ENCODE data around the gene RXFP1. TPM values are rescaled to one million over a fixed set of nuclear protein-coding genes. Genes with fewer than 3 reads are reported as not detected.

The RXFP1 gene
- polyA plus RNA-seq, 1 of the 3 experiments (the other 2 are of a cell fraction): not detected

GRCh38 chr4:158673633-158674032 lies 152.0 kb downstream of the RXFP1 start:
- Histone ChIP-seq H3K9me2 (no peaks in the 10 kb centered on the region), H3K36me3 (replicated peaks in 1 of 2; ENCODE audit: control insufficient read depth in 1 of 2, insufficient read depth in 2 of 2, low read length in 1 of 2) (peaks cover 8 to 10% of the 10 kb centered on the region in 2 experiments), H4K20me1 (ENCODE audit: insufficient read depth) (peaks cover 13% of the 10 kb centered on the region; the same call in 1 of the 2 replicates), H3K9ac (no peak overlapping the region), H3K4me1 (ENCODE audit: control insufficient read depth in 1 of 2, insufficient read depth in 2 of 2, low read depth in 1 of 2, low read length in 1 of 2) (peaks cover 14 to 16% of the 10 kb centered on the region in 2 experiments; a peak in 3 of 4 replicates), H3K4me2 (no peak overlapping the region), H3K27ac (ENCODE audit: low read depth in 2 of 2, low read length in 1 of 2) (no peak overlapping the region), H3K4me3 (ENCODE audit: low read depth in 2 of 2, low read length in 1 of 2) (no peak overlapping the region), H3K9me3 (no peaks in the 10 kb centered on the region), H3K79me2 (ENCODE audit: insufficient read depth) (peaks cover 36% of the 10 kb centered on the region), H2AFZ (ENCODE audit: low read depth) (no peak overlapping the region), H3K27me3 (ENCODE audit: insufficient read depth) (no peaks in the 10 kb centered on the region), H3F3A (replicated peaks; ENCODE audit: insufficient read depth) (peaks cover 11% of the 10 kb centered on the region)
- no peak for DNase-seq
- WGBS (ENCODE audit: low lambda C conversion rate): 62% methylated on average over 3 of the region's 3 CpGs
- TF ChIP-seq IRF3 (IDR thresholded peaks at IDR 0.05; ENCODE audit: low read depth, low read length): no peak
- no peak for TF ChIP-seq POLR2AphosphoS5 (IDR thresholded peaks at IDR 0.05; ENCODE audit: low read depth, low read length)
- TF ChIP-seq CHD2 (IDR thresholded peaks at IDR 0.05; ENCODE audit: low read length, partially characterized antibody): no peak
- CTCF ChIA-PET: interaction anchor here (0.7 to 1.2 kb wide), 2 partner anchors 31 to 51 kb away, joined by 3 to 5 read pairs; no protein-coding TSS in a partner anchor
- POLR2A ChIA-PET: no interaction called here

- H3K4me2 ChIP-seq: no peak overlapping the region
- ChIA-PET CTCF (no interaction called here), POLR2A (no interaction called here)
- no peaks in the 10 kb centered on the region for H3K27me3 ChIP-seq (ENCODE audit: insufficient read depth)
- H3K4me3 ChIP-seq (ENCODE audit: low read depth in 2 of 2, low read length in 1 of 2): no peak overlapping the region
- 69% methylated on average over 5 of the region's 5 CpGs for WGBS (ENCODE audit: low lambda C conversion rate)
- DNase-seq: no peak
- H3K27ac ChIP-seq (ENCODE audit: low read depth in 2 of 2, low read length in 1 of 2): no peak overlapping the region
- no peak overlapping the region for H2AFZ ChIP-seq (ENCODE audit: low read depth)
- H4K20me1 ChIP-seq (ENCODE audit: insufficient read depth): no peaks in the 10 kb centered on the region
- H3F3A ChIP-seq (replicated peaks; ENCODE audit: insufficient read depth): peaks cover 1% of the 10 kb centered on the region
- TF ChIP-seq MXI1 (IDR thresholded peaks at IDR 0.05; ENCODE audit: low read depth, low read length) (no peak), ELF1 (IDR thresholded peaks at IDR 0.05) (no peak), RXRA (IDR thresholded peaks at IDR 0.05; ENCODE audit: borderline replicate concordance, low read depth) (no peak), FOXM1 (IDR thresholded peaks at IDR 0.05; ENCODE audit: low read depth) (no peak), FOSL2 (IDR thresholded peaks at IDR 0.05; ENCODE audit: borderline replicate concordance, low read depth) (no peak)
- no peaks in the 10 kb centered on the region for H3K9me3 ChIP-seq
- H3K9me2 ChIP-seq: no peaks in the 10 kb centered on the region
- H3K9ac ChIP-seq: no peak overlapping the region
- peaks cover 0 to 7% of the 10 kb centered on the region in 2 experiments; a peak in 2 of 4 replicates for H3K4me1 ChIP-seq (ENCODE audit: control insufficient read depth in 1 of 2, insufficient read depth in 2 of 2, low read depth in 1 of 2, low read length in 1 of 2)
- peaks cover 11% of the 10 kb centered on the region; the same call in 1 of the 2 replicates for H3K79me2 ChIP-seq (ENCODE audit: insufficient read depth)
- H3K36me3 ChIP-seq (replicated peaks in 1 of 2; ENCODE audit: control insufficient read depth in 1 of 2, insufficient read depth in 2 of 2, low read length in 1 of 2): no peaks in the 10 kb centered on the region
Observed at GRCh38 chr4:158676076-158676475, 154.4 kb downstream of the RXFP1 start.

GRCh38 chr4:158678767-158679166 lies 157.1 kb downstream of the RXFP1 start:
- TF ChIP-seq TEAD4 (IDR thresholded peaks at IDR 0.05; ENCODE audit: borderline replicate concordance, insufficient read depth) (no peak), FOXM1 (IDR thresholded peaks at IDR 0.05; ENCODE audit: low read depth) (no peak), TCF12 (IDR thresholded peaks at IDR 0.05) (no peak), RXRA (IDR thresholded peaks at IDR 0.05; ENCODE audit: borderline replicate concordance, low read depth) (no peak), MAX (IDR thresholded peaks at IDR 0.05; ENCODE audit: low read depth) (no peak), TAF1 (IDR thresholded peaks at IDR 0.05; ENCODE audit: borderline replicate concordance, low read depth, low read length) (no peak)
- POLR2A ChIA-PET: no interaction called here
- no peaks in the 10 kb centered on the region; the same call in 1 of the 2 replicates for H3K79me2 ChIP-seq (ENCODE audit: insufficient read depth)
- H4K20me1 ChIP-seq (ENCODE audit: insufficient read depth): no peaks in the 10 kb centered on the region
- H3K4me2 ChIP-seq: no peak overlapping the region
- no peak overlapping the region for H3K27ac ChIP-seq (ENCODE audit: low read depth in 2 of 2, low read length in 1 of 2)
- H3K9me3 ChIP-seq: no peaks in the 10 kb centered on the region
- CTCF ChIA-PET: interaction anchor here (0.8 kb wide), 1 partner anchor 44 kb away, joined by 3 read pairs; no protein-coding TSS in a partner anchor
- H2AFZ ChIP-seq (ENCODE audit: low read depth): no peak overlapping the region
- DNase-seq: no peak
- H3K9ac ChIP-seq: no peak overlapping the region
- no peaks in the 10 kb centered on the region for H3F3A ChIP-seq (replicated peaks; ENCODE audit: insufficient read depth)
- H3K9me2 ChIP-seq: no peaks in the 10 kb centered on the region
- peaks cover 0 to 2% of the 10 kb centered on the region in 2 experiments for H3K36me3 ChIP-seq (replicated peaks in 1 of 2; ENCODE audit: control insufficient read depth in 1 of 2, insufficient read depth in 2 of 2, low read length in 1 of 2)
- H3K27me3 ChIP-seq (ENCODE audit: insufficient read depth): no peaks in the 10 kb centered on the region
- H3K4me3 ChIP-seq (ENCODE audit: low read depth in 2 of 2, low read length in 1 of 2): no peak overlapping the region
- WGBS (ENCODE audit: low lambda C conversion rate): 83% methylated on average over 2 of the region's 2 CpGs
- H3K4me1 ChIP-seq (ENCODE audit: control insufficient read depth in 1 of 2, insufficient read depth in 2 of 2, low read depth in 1 of 2, low read length in 1 of 2): no peaks in the 10 kb centered on the region

All from SK-N-SH (cell line).